C4-2B (cell line): ENCODE data around the gene KLF18.

ENCODE experiments used
- ZFX ChIP-seq: fragments of 450-650 bp; IDR thresholded peaks from 2 replicates; pipeline ENCODE4 v1.6.1; 2017
- TF ChIP-seq, protein P1 (sequence below): fragments of 450-650 bp; conservative IDR thresholded peaks from 2 replicates; pipeline ENCODE4 v1.5.1; 2017; ENCODE audit warnings: mild to moderate bottlenecking

DNA sequence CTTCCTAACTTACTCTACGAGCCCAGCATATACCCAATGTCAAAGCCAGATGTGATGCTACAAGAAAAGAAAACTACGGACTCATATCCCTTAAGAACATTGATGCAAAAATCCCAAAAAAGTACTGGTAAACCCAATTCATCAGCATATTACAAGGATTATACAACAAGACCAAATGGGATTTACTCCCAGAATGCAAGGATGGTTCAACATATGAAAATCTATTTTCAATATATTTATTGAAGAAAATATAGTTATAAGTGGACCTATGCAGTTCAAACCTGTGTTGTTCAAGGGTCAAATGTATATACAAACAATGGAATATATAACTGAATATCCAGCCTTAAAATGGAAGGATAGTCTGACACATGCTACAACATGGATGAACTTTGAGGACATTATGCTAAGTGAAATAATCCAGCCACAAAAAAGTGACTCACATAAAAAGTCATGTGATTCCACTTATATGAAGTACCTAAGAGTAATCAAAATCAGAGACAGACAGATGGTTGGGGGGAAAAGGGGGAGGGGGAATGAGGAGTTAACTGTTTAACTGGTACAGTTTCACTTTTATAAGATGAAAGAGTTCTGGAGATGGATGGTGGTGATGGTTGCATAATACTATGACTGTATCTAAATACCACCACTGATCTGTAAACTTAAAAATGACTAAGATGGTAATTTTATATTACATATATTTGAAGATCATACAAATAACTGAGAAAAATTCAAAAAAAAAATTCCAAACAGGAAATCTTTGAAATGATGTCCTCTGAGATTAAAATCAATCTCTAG is 3.7 kb upstream of the KLF18 start:
- TF ChIP-seq, protein P1, sequence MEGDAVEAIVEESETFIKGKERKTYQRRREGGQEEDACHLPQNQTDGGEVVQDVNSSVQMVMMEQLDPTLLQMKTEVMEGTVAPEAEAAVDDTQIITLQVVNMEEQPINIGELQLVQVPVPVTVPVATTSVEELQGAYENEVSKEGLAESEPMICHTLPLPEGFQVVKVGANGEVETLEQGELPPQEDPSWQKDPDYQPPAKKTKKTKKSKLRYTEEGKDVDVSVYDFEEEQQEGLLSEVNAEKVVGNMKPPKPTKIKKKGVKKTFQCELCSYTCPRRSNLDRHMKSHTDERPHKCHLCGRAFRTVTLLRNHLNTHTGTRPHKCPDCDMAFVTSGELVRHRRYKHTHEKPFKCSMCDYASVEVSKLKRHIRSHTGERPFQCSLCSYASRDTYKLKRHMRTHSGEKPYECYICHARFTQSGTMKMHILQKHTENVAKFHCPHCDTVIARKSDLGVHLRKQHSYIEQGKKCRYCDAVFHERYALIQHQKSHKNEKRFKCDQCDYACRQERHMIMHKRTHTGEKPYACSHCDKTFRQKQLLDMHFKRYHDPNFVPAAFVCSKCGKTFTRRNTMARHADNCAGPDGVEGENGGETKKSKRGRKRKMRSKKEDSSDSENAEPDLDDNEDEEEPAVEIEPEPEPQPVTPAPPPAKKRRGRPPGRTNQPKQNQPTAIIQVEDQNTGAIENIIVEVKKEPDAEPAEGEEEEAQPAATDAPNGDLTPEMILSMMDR: no peak
- no peak for TF ChIP-seq ZFX
